ENCODE data around the gene PTPRK.

PTPRK gene

DNA sequence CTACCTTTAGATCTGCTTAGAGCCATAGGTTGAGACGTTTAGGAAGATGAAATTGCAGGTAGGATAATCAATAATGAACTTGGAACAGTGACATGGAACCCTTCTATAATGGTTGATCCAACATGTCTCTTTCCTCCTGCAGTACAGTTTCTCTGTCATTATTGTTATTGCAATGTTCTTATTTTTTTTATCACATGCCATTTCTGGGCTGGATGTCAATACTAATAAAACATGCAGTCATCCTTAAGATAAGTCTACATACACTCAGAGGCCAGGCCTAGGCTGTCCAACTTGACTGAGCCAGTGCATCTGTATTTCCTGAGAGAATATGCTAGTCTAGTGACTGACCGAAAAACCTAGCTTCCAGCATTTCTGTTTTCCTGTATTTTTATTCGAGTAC is 544.3 kb downstream of the PTPRK start:
- H3K4me3 ChIP-seq, result no peak overlapping the region
- no peak for DNase-seq (ENCODE audit: low spot score)
- no peak overlapping the region for H3K27ac ChIP-seq
- TF ChIP-seq, protein P1, sequence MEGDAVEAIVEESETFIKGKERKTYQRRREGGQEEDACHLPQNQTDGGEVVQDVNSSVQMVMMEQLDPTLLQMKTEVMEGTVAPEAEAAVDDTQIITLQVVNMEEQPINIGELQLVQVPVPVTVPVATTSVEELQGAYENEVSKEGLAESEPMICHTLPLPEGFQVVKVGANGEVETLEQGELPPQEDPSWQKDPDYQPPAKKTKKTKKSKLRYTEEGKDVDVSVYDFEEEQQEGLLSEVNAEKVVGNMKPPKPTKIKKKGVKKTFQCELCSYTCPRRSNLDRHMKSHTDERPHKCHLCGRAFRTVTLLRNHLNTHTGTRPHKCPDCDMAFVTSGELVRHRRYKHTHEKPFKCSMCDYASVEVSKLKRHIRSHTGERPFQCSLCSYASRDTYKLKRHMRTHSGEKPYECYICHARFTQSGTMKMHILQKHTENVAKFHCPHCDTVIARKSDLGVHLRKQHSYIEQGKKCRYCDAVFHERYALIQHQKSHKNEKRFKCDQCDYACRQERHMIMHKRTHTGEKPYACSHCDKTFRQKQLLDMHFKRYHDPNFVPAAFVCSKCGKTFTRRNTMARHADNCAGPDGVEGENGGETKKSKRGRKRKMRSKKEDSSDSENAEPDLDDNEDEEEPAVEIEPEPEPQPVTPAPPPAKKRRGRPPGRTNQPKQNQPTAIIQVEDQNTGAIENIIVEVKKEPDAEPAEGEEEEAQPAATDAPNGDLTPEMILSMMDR (IDR thresholded peaks at IDR 0.05), result no peak

DNA sequence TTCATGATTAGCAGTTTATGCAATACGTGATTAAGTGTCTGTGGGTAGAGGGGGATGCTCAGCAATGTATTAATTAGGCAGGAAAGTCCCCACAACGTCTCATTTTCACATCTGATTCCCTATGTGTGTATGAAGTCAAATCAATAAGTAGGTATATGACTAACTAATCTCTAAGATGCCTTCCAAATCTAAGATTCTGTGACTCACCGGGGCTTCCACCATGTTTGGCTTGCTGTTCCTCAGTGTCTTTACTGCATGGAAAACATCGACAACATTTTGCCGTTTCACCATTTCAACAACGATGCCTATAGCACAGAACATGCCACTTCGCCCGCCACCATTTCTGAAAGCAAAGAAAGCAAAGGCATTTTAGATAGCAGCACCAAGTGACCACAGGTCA is 547.6 kb downstream of the PTPRK start:
- Histone ChIP-seq H3K27ac (no peak overlapping the region), H3K4me3 (no peak overlapping the region)
- TF ChIP-seq, protein P1 (IDR thresholded peaks at IDR 0.05), result no peak
- no peak for DNase-seq (ENCODE audit: low spot score)

DNA sequence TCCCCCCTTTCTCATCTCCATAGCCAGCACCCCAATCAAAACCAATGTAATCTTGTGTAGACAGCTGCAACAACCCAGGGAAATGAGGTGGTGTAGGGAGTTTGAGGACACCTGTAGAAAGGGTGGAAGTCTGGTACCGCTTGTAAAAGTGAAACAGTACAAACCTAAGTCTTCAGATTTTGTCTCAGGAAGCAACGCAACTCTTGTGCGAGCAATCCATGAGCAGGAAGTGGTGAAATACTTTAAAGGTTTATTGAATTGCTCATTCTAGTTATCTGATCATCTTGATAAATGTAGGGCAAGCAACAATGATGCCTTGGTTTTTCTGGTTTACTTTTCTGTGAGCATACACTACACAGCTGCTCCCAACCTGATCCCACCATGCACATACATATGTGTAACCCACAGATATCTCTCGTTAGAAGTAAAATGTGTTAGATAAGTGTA is 548.4 kb downstream of the PTPRK start:
- Histone ChIP-seq H3K27ac (no peak overlapping the region), H3K4me3 (no peak overlapping the region)
- TF ChIP-seq, protein P1 (IDR thresholded peaks at IDR 0.05), result no peak
- DNase-seq (ENCODE audit: low spot score), result no peak

DNA sequence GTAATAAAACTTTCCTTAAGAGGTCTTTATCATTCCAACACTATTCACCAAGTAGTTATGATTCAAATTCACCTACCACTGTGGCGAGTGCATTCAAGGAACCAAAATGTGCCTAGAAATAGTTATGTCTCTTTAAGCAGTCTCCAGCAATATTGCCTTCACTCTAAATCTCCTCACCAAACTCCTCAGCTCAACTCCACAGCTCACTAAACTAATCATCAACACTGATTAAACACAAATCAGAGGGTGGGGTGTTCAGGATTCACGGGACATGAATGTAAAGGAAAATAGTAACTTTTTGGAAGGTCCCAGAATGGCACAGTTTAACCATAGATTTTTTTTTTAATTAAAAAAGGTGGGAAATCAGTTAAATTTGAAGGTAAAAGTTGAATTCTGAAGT is 549.0 kb downstream of the PTPRK start:
- TF ChIP-seq, protein P1 (IDR thresholded peaks at IDR 0.05), result no peak
- H3K4me3 ChIP-seq, result no peak overlapping the region
- H3K27ac ChIP-seq, result no peak overlapping the region
- no peak for DNase-seq (ENCODE audit: low spot score)

DNA sequence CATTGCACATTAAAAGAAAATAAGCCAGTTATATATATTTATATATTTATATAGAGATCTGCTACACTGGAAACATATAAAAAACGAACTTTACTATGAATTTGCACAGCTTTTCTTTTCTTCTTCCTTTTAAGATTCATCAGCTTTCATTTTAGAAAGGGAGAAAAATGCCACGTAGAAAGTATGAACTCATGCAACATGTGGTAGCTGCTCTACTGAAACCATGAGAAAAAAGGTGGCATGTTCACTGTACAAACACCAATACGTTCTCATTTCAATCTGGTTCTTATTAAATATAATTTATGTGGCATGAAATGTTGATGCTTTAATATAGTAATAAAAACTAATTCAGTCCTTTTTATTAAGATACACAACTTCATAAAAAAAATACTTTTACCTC is 550.7 kb downstream of the PTPRK start:
- no peak for DNase-seq (ENCODE audit: low spot score)
- TF ChIP-seq, protein P1 (IDR thresholded peaks at IDR 0.05), result no peak
- no peak overlapping the region for H3K27ac ChIP-seq
- no peak overlapping the region for H3K4me3 ChIP-seq

DNA sequence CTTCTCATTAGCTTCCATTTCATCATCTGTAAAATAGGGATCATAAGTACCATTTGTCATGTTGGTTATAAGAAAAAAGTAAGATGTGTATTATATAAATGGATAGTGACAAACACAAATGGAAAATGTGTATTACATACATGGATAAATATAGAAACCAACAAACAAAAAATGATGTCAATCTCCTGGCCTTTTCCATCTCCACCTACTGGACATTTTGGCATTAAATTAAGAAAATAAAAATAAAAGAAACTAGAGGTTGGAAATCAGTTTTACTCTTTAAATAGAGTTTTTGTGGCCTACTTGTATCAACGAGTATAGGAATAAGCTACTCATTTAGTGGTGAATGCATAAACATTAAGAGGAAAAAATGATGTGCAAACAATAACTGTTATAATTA is 552.0 kb downstream of the PTPRK start:
- no peak overlapping the region for H3K4me3 ChIP-seq
- no peak overlapping the region for H3K27ac ChIP-seq
- TF ChIP-seq, protein P1 (IDR thresholded peaks at IDR 0.05), result no peak
- DNase-seq (ENCODE audit: low spot score), result no peak

DNA sequence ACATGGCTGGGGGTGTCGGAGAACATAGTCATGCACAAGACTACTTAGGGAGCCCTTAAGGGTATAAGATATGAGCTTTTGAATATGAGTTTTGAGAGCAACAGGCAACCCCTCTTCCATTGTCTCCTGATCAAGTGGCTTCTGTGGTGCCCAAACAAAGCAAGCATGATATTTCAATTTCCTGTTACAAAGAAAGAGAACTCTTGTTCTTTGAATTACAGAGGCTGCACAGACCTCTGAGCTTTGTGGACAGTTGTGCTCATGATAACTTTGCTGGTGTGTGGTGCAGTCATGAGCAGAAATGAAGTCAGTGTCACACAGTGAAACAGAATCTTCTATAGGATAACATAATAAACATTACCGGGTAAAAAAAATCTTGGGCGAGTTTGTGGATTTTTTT is 552.7 kb downstream of the PTPRK start:
- no peak for DNase-seq (ENCODE audit: low spot score)

More for the DNA sequence above, 552.7 kb downstream of the PTPRK start:
- Histone ChIP-seq H3K27ac (no peak overlapping the region), H3K4me3 (no peak overlapping the region)
- TF ChIP-seq, protein P1 (IDR thresholded peaks at IDR 0.05), result no peak

All from coronary artery (tissue), 2 donors.